Lower lobe of right lung (tissue), 2 donors: ENCODE results near the gene CTDSP2. TPM values are rescaled to one million over a fixed set of nuclear protein-coding genes. Genes with fewer than 3 reads are reported as not detected.

Source experiments
- ATAC-seq, 2 donors: fragments of 200-7000 bp; cut with Tn5 transposase; one replicate each; pipeline ENCODE4 v1.9.1; 2020 to 2022; ENCODE audit warnings: mild to moderate bottlenecking in 2 of 2, moderate library complexity in 2 of 2
- DNase-seq: peaks from one replicate; pipeline ENCODE4 v3.0.0-alpha.2; 2020
- H3K27ac ChIP-seq: fragments of 200-600 bp; one replicate; pipeline ENCODE4 v1.8.0; 2022
- H3K27me3 ChIP-seq: fragments of 200-600 bp; one replicate; pipeline ENCODE4 v1.8.0; 2022; ENCODE audit warnings: low read depth
- H3K36me3 ChIP-seq: fragments of 200-600 bp; one replicate; pipeline ENCODE4 v1.8.0; 2022; ENCODE audit warnings: mild to moderate bottlenecking
- H3K4me1 ChIP-seq: fragments of 200-600 bp; one replicate; pipeline ENCODE4 v1.8.0; 2022
- H3K4me3 ChIP-seq: fragments of 200-600 bp; one replicate; pipeline ENCODE4 v1.8.0; 2022; ENCODE audit warnings: mild to moderate bottlenecking
- H3K9me3 ChIP-seq: fragments of 200-600 bp; one replicate; pipeline ENCODE4 v1.8.0; 2022
- CTCF ChIP-seq: fragments of 200-600 bp; IDR thresholded peaks from one replicate; pipeline ENCODE4 v1.8.0; 2022; ENCODE audit warnings: antibody characterized with exemption, mild to moderate bottlenecking
- intact Hi-C: fragments of 100-400 bp; cut with DNase I; formaldehyde crosslinking; loops from one replicate; pipeline ENCODE4 v1.11.0; 2022
- total RNA-seq: library from RNA; stranded (reverse); fragmentation: NEBNext Ultra II Directional; extraction: Animal tissue kit (Norgen Biotek cat#: 25700); gene quantifications from one replicate; pipeline ENCODE4 v1.2.1, GENCODE V29; 2021
- donor health status: DM: no; HTN: yes; CAD: no; lungs with severe emphysema.

CTDSP2 gene
- total RNA-seq, 1 donor from 2014 or later, result 220 TPM

DNA sequence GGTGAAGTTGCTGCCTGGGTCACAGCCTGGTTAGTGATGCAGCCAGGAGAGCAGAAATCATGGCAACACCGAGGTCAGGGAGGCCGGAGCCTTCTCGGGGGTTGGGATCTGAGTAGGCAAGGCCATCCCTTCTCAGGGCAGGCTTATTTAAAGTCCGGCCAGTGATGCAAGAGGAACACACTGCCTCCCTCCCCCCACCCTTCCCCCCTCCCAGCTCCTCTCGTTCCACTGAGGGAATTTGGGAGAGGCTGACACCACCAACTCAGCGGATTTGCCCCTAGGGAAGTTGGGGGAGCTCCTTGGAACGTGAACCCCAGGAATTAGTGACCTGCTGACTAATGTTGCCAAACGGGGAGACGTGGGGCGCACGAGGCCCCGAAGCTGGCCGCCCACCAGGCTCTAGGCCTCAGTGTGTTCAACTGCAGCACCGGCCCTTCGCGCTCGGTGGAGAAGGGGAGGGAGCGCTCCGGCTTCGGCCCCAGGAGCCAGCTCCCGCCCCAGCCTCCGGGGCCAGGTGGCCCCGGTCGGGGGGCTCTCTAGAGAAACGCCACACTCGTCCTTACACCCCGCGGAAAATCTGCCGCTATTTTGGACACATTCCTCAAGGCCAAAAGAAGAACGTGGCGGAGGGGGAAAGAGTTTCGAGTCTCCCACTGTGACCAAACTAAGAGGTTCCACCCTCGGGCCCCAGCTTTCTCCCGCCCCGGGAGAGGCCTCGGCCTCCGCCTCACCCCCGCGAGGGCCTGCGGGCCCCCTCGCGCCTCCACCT is 1.6 kb downstream of the CTDSP2 start:
- no peak for TF ChIP-seq CTCF
- DNase-seq (peak; percentile 66), ATAC-seq (peak; percentile 36 to 41)
- Histone ChIP-seq H3K9me3 (no peaks in the 10 kb centered on the region), H3K36me3 (peaks cover 8% of the 10 kb centered on the region), H3K4me3 (peak overlapping the region; percentile 100), H3K27me3 (no peaks in the 10 kb centered on the region), H3K4me1 (peaks cover 51% of the 10 kb centered on the region), H3K27ac (peak overlapping the region; percentile 99)
- intact Hi-C loops, result no loop called here

DNA sequence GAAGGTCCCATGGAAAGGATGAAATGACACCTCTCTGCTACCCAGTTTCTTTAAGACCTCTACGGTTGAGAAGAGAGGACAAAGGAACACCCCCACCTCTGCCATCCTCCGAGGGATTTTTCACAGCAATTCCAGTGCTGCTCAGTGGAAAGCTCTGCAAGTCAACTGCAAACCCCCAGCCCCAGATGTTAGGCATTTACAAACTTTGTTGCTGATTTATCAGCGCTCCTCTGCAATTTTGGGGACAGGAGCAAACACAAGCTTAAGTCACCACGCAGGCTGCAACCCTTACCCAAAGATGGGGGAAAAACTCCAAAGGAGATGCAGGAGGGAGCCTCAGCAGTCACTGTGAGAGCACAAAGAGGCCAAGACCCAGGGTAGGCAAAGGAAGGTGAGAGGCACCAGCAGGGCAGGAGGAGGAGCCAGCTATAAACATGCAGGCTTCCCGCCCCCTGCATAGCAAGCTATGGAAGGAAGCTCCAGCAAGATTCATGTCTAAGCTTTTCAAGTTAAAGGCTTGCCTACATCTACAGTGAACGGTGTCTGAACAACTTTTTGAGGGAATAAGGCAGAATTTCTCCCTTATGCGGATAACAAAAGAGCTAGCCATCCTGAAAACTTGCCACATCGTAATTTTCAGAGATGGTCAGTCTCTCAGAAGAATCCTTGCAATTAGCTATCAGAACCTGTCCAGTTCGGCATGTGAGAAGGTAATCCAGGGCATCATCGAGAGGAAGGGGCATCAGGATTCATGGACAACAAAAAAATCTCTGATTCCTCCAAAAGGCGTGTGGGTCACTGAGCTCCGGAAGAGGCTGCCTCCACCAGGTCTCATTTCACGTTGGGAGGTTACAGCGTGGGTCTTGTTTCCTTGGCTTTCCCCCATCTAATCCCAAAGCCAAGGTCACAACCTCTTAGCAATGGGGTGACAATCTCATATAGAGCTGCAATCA is 3.9 kb downstream of the CTDSP2 start:
- intact Hi-C loops, result no loop called here
- peak overlapping the region; percentile 99 for H3K27ac ChIP-seq
- no peak for DNase-seq

DNA sequence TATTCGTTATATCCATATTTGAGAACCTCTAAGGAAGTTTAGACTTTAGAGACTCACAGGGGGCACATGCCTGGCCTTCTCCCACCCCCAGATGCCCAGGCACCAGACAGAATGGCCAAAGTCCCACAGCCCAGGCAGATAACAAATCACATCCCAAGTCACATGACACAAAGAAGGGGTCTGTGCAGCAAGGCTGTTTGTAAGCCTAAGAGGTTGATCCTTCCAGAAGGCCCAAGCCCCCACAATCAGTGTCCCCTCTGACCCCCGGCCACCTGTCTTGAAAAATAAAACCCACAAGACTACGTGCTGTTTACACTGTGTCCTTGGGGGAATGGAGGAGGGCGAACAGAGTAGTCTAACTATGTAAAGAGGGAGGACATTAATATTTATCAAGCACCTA is 5.1 kb downstream of the CTDSP2 start:
- no peak for TF ChIP-seq CTCF
- intact Hi-C loops, result no loop called here
- no peak for ATAC-seq
- H3K9me3 ChIP-seq, result no peaks in the 10 kb centered on the region
- peaks cover 8% of the 10 kb centered on the region for H3K36me3 ChIP-seq
- H3K4me3 ChIP-seq, result peak overlapping the region; percentile 100
- no peak for DNase-seq
- no peaks in the 10 kb centered on the region for H3K27me3 ChIP-seq
- H3K27ac ChIP-seq, result peak overlapping the region; percentile 14
- peaks cover 81% of the 10 kb centered on the region for H3K4me1 ChIP-seq

More for the DNA sequence above, 3.9 kb downstream of the CTDSP2 start:
- ATAC-seq, result no peak
- H3K27me3 ChIP-seq, result no peaks in the 10 kb centered on the region
- peak overlapping the region; percentile 100 for H3K4me3 ChIP-seq
- H3K4me1 ChIP-seq, result peaks cover 73% of the 10 kb centered on the region
- H3K9me3 ChIP-seq, result no peaks in the 10 kb centered on the region
- H3K36me3 ChIP-seq, result peaks cover 8% of the 10 kb centered on the region
- no peak for TF ChIP-seq CTCF

- Histone ChIP-seq H3K27ac (no peak overlapping the region), H3K36me3 (peaks cover 8% of the 10 kb centered on the region), H3K27me3 (no peaks in the 10 kb centered on the region), H3K4me1 (peaks cover 88% of the 10 kb centered on the region), H3K4me3 (peak overlapping the region; percentile 100), H3K9me3 (no peaks in the 10 kb centered on the region)
- DNase-seq (no peak), ATAC-seq (no peak)
- TF ChIP-seq CTCF, result no peak
- intact Hi-C loops, result no loop called here
Observed at GRCh38 chr12:57840726-57841125, 5.8 kb downstream of the CTDSP2 start.

DNA sequence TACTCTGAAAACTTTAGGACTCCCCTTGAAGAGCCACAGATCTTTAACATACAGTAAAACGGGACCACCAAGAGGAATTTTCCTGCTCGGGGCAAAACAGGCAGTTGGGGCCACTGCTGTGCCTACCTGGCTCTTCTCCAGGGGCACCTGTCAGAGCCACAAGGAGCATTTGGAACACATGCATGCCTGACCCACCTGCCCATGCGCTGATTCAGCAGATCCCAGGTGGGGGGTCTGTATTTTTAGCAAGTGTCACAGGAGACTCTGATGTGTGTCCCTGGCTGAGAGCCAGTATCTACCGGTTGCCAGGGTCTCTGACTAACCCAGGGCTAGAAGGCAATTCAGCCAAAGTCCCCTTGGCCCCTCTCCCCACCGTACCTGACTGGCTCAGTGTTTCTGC is 6.5 kb downstream of the CTDSP2 start:
- Histone ChIP-seq H3K27ac (no peak overlapping the region), H3K36me3 (peaks cover 8% of the 10 kb centered on the region), H3K9me3 (no peaks in the 10 kb centered on the region), H3K4me3 (peak overlapping the region; percentile 100), H3K4me1 (peaks cover 96% of the 10 kb centered on the region), H3K27me3 (no peaks in the 10 kb centered on the region)
- TF ChIP-seq CTCF, result no peak
- ATAC-seq (no peak), DNase-seq (no peak)
- intact Hi-C loops, result loop anchor here (10.0 kb wide), 1 partner anchor 55 kb away; no protein-coding TSS in a partner anchor
